Measurements from ENCODE around the gene SATB1.

SATB1 gene

GRCh38 chr3:18426597-18427193, 1.6 kb upstream of the SATB1 start:
- ATAC-seq = no peak
- no peak for TF ChIP-seq ARNTL (CRISPR knock-in tag; IDR thresholded peaks at IDR 0.05; ENCODE audit: borderline replicate concordance, low read depth)
- no peak for TF ChIP-seq SNAI2 (CRISPR knock-in tag; IDR thresholded peaks at IDR 0.05)
- TF ChIP-seq ISL1 (CRISPR knock-in tag; IDR thresholded peaks at IDR 0.05) = no peak
- no peak for TF ChIP-seq BACH2 (CRISPR knock-in tag; IDR thresholded peaks at IDR 0.05; ENCODE audit: borderline replicate concordance)

DNA sequence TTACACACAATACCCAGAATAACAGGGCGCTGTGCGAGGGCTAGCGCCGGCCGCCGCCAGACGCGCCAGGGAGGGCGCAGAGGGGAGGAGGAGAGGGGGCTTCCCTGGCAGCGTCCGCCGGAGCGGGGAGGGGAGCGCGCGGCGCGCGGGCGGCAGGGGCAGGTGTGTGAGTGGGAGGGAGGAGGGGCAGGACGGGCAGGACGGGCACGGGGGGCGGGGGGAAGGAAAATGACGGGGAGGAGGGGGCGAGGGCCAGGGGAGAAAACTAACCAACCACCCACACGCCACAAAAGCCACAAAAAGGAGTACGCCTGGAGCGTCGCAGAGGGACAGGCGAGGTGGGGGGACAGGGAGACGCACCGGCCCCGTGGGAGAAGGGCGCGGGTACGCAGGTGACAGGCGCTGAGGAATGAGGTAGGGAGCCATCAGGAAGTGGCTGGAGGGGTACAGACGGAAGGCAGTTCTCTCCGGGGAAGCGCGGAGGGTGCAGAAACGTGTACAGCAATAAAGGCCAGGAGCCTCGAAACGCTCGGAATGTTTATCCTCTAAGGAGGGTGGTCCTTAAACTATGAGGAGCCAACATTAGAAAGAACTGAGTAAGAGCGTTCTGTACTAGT, 610 bp upstream of the SATB1 start:
- ATAC-seq = peak; percentile 64
- TF ChIP-seq CSDC2 (CRISPR knock-in tag; IDR thresholded peaks at IDR 0.05) (no peak), RARB (CRISPR knock-in tag; IDR thresholded peaks at IDR 0.05) (no peak), GLIS3 (CRISPR knock-in tag; IDR thresholded peaks at IDR 0.05) (no peak), ZC3H10 (CRISPR knock-in tag; IDR thresholded peaks at IDR 0.05) (no peak), OSR1 (CRISPR knock-in tag; IDR thresholded peaks at IDR 0.05) (no peak), ESRRG (CRISPR knock-in tag; IDR thresholded peaks at IDR 0.05) (no peak), ZFP3 (CRISPR knock-in tag; IDR thresholded peaks at IDR 0.05) (no peak), ZNF70 (CRISPR knock-in tag; IDR thresholded peaks at IDR 0.05) (no peak), ZNF565 (CRISPR knock-in tag; conservative IDR thresholded peaks at IDR 0.05; ENCODE audit: low read depth) (no peak)
- TF ChIP-seq, protein P1, sequence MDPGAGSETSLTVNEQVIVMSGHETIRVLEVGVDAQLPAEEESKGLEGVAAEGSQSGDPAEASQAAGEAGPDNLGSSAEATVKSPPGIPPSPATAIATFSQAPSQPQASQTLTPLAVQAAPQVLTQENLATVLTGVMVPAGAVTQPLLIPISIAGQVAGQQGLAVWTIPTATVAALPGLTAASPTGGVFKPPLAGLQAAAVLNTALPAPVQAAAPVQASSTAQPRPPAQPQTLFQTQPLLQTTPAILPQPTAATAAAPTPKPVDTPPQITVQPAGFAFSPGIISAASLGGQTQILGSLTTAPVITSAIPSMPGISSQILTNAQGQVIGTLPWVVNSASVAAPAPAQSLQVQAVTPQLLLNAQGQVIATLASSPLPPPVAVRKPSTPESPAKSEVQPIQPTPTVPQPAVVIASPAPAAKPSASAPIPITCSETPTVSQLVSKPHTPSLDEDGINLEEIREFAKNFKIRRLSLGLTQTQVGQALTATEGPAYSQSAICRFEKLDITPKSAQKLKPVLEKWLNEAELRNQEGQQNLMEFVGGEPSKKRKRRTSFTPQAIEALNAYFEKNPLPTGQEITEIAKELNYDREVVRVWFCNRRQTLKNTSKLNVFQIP (CRISPR knock-in tag; IDR thresholded peaks at IDR 0.05; ENCODE audit: borderline replicate concordance, low read depth) = no peak

DNA sequence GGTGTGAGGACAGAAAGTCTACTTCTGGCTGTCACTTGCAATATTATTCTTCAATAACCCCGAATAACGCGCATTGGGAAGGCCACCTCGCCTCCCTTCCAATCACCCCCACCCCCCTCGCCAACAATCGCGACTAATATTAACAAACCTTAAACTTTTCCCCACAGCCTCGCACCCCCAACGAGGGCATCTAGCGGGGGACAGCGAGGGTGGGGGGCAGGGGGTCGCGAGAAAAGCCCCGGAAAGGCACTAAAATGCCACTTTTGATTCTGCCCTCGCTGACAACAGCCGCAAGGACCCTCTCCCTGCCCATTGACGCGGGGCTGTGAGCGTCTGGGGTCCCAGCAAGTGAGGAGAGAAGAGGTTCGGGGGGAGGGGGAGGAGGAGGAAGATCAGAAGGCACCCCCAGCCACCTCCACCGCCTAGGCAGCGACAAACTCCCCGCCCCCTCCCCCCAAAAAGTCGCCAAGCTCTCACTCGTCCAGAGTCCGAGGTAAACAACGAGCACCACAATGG, 868 bp downstream of the SATB1 start:
- ATAC-seq = peak; percentile 1; the same call in 2 of the 3 replicates
- TF ChIP-seq, protein P2, sequence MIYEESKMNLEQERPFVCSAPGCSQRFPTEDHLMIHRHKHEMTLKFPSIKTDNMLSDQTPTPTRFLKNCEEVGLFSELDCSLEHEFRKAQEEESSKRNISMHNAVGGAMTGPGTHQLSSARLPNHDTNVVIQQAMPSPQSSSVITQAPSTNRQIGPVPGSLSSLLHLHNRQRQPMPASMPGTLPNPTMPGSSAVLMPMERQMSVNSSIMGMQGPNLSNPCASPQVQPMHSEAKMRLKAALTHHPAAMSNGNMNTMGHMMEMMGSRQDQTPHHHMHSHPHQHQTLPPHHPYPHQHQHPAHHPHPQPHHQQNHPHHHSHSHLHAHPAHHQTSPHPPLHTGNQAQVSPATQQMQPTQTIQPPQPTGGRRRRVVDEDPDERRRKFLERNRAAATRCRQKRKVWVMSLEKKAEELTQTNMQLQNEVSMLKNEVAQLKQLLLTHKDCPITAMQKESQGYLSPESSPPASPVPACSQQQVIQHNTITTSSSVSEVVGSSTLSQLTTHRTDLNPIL (CRISPR knock-in tag; IDR thresholded peaks at IDR 0.05; ENCODE audit: low read depth) = no peak
- TF ChIP-seq ARNTL (CRISPR knock-in tag; IDR thresholded peaks at IDR 0.05; ENCODE audit: borderline replicate concordance, low read depth) = no peak
- no peak for TF ChIP-seq OSR1 (CRISPR knock-in tag; IDR thresholded peaks at IDR 0.05)
- no peak for TF ChIP-seq TSHZ2 (CRISPR knock-in tag; IDR thresholded peaks at IDR 0.05)
- no peak for TF ChIP-seq ZFP30 (CRISPR knock-in tag; IDR thresholded peaks at IDR 0.05)
- TF ChIP-seq SNAI2 (CRISPR knock-in tag; IDR thresholded peaks at IDR 0.05) = no peak
- TF ChIP-seq, protein P1 (CRISPR knock-in tag; IDR thresholded peaks at IDR 0.05; ENCODE audit: borderline replicate concordance, low read depth) = no peak

- no peak for TF ChIP-seq PPARA (CRISPR knock-in tag; IDR thresholded peaks at IDR 0.05; ENCODE audit: borderline replicate concordance)
- TF ChIP-seq, protein P3, sequence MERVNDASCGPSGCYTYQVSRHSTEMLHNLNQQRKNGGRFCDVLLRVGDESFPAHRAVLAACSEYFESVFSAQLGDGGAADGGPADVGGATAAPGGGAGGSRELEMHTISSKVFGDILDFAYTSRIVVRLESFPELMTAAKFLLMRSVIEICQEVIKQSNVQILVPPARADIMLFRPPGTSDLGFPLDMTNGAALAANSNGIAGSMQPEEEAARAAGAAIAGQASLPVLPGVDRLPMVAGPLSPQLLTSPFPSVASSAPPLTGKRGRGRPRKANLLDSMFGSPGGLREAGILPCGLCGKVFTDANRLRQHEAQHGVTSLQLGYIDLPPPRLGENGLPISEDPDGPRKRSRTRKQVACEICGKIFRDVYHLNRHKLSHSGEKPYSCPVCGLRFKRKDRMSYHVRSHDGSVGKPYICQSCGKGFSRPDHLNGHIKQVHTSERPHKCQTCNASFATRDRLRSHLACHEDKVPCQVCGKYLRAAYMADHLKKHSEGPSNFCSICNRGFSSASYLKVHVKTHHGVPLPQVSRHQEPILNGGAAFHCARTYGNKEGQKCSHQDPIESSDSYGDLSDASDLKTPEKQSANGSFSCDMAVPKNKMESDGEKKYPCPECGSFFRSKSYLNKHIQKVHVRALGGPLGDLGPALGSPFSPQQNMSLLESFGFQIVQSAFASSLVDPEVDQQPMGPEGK (CRISPR knock-in tag; IDR thresholded peaks at IDR 0.05; ENCODE audit: borderline replicate concordance) = peak; percentile 69; the same call in 1 of the 2 replicates
- no peak for TF ChIP-seq GLIS3 (CRISPR knock-in tag; IDR thresholded peaks at IDR 0.05)
- peak; percentile 20; the same call in 1 of the 2 replicates for TF ChIP-seq ZNF70 (CRISPR knock-in tag; IDR thresholded peaks at IDR 0.05)
- ATAC-seq = peak; percentile 63
These were observed 1.5 kb downstream of the SATB1 start for GRCh38 chr3:18423401-18424212.
